Measurements from ENCODE around the gene LIMK2.
A peak's percentile ranks its signal among the peaks of the same experiment; 100 is the strongest.
"Not testable (repeated sequence)": the region's sequence is repeated elsewhere in the genome, so short reads cannot be mapped to it uniquely, and the experiment has no call there.

The LIMK2 gene

DNA sequence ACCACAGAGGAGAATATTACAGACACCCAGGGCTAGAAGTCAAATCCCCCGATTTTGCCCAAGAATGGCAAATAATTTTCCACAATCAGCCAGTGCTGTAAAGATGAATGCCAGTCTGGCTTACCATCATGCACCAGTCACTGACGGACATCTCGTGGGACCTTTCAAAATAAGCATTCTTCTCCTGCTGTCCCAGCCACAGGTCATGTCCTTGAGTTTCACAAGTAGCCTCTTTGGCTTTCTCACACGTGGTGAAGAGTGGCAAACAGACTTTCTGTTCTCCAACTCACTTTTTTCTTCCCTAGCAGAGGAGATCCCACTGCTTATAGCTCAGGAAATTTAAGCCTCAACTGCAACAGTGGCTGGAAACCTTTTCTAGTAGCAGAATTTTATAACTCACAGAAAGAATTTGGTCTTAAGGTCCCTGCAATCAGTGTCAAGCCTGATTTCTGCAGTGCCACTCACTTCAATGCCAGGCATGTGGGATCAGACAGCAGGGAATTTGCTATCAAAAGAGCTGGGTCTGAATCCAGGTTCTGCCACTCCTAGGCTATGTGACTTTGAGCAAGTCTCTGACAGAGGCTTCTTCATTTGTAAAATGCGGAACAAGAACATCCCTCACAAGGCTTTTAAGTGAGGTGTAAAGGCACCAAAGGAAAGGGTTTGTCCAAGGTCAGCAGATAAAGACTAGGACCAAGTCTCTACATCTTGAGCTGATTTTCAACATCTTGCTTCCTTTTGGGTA lies 76.6 kb downstream of the LIMK2 start:
- no peak for DNase-seq (ENCODE audit: low read depth in 1 of 2, low spot score in 1 of 2)

DNA sequence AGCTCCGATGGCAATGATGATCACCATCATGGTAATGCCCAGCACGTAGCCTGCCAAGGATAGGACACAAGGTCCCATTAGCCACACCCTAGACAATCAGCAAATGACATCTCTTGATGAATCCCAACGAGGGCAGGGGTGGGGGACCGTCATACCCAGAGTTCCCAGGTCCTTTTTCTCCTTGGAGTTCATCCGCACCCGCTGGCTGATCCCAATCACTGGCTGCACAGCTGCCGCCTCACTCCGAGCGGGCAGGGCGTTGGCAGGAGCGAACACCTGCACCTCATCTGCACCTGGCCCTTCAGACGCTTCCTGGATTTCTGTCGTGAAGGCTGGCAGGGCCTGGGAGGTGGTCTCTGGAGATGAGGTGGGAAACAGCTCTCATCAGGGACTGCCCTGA lies 77.2 kb downstream of the LIMK2 start:
- DNase-seq (ENCODE audit: low read depth in 1 of 2, low spot score in 1 of 2): no peak

DNA sequence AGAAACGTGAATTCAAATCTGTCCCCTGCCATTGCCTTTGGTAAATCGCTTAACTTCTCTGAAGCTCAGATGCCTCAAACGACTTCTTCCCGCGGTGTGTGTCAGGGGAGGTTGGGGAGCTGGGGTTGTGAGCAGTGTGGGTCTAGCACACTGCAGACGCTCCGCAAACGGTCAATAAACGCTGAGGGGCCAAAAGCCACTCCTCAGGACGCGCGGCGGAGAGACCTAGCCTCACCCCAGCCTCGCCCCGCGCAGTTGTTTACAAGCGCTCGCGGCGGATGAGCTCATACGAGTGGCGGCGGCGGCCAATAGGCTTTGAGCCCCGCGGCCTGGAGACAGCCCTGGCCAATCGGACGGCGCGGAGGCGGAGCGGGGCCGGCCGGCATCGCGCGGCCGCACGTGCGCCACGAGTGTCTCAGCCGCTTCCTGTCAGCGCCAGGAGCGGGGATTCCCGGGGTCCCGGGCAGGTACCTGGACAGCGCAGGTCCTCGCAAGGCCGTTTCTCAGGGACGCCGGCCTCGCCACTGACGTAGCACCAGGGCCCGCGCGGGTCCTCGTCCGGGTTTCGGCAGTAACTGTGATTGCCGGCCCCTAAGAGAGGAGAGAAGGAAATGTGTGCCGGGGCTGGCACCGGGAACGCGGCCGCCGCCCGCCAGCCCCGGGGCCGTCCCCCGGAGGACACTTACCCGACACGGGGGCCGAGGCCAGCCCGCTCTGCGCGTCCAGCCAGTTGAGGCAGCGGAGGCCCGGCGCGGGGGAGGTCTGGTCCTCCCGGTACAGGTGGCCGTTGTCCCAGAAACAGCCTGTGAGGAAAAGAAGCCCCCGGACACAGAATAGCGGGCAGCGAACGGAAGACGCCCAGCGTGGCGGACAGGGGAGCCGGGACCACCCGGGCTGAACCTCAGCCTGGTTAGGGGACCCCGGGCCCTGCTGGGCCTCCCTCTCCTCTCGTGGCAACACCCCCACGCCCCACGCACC lies 78.7 kb downstream of the LIMK2 start:
- peak; percentile 89 to 91 for DNase-seq (ENCODE audit: low read depth in 1 of 2, low spot score in 1 of 2)

DNA sequence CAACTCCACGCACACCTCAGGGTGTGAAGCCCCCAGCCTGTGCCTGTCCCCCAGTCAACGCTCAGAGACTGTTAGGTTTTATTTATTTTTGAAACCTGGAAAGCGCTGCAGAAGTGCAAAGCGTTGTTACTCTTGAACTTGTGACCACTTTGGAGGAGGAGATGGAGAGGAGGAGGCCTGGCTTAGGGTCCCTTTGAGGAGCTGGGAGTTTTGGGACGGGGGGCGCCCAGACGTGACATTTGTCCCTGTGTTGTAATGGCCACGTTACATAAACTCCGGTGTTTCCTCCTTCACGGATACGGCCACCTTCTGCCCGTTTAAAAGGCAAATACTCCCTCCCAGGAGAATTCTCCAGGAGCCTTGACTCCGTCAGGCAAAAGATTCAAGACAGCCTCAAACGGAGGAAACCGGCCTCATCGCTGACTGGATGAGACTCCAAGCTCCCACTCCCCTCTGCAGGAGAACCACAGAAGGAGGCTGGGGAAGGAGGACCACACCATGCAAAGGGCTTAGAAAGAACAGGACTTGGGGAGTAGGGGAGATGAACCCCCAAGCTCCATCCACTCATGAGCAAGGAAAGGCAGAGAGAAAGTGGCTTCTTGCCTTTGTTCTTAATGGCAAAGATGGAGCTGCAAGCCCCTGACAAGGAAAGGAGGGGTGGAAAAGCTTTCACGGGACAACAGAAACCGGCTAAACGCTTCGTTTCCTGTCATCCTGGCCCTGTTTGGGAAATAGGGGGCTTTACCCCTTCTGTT lies 79.6 kb downstream of the LIMK2 start:
- no peak for DNase-seq (ENCODE audit: low read depth in 1 of 2, low spot score in 1 of 2)

DNA sequence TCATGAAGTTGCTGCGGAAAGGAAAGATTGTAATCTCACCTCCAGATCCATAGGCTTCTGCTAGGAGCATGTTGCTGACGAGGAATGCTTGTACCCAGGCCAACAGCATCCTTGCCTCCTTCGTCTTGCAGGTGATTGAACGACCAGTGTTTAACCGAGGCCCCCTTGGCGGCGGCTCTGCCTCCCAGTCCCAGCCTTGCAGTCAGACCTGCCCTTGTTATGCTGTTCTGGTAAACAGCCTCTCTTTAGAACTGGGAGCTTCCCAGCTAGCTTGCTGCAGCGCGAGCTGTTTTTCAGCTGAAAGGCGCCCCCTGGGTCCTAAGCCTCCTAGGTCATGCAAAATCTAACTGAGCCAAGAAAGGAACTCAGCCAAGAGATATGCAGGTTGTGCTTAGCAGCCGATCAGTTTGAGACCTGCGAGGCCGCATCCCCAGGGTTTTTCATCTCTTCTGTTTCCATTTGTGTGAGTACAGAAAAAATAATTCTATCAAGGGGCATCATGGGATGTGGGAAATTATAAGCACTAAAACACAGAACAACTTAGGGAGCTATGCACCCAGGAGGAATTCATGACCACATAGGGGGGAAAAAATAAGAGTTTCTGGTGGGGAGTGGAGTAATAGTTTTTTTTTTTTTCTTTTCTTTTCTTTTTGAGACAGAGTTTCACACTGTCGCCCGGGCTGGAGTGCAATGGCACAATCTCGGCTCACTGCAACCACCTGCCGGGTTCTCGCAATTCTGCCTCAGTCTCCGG lies 80.3 kb downstream of the LIMK2 start, which contains the start of gene PIK3IP1:
Gene PIK3IP1 (minus strand): TSS at position 253 of the 754 bp plus-strand sequence. CDS start 144 bp downstream, at position 109.
- peak; percentile 66 to 75 for DNase-seq (ENCODE audit: low read depth in 1 of 2, low spot score in 1 of 2)

DNA sequence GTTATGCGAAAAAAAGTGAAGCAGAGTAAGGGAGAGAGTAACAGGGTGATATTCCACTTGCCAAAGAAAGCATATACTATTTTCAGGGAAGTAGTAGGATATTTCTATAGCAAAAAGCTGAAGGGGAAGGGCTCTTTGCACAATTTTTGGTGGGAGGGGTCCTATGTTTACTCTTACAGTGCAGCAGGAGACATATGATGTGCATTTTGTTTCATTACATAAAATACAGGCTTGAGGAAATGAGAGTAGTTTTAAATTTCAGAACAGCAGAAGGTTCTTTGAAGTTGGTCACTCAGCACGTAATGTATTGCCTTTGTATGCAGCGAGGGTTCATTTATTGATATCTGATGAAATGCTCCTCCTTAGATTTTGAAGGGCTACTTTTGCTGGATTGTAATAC lies 83.3 kb downstream of the LIMK2 start:
- DNase-seq (ENCODE audit: low read depth in 1 of 2, low spot score in 1 of 2): no peak

DNA sequence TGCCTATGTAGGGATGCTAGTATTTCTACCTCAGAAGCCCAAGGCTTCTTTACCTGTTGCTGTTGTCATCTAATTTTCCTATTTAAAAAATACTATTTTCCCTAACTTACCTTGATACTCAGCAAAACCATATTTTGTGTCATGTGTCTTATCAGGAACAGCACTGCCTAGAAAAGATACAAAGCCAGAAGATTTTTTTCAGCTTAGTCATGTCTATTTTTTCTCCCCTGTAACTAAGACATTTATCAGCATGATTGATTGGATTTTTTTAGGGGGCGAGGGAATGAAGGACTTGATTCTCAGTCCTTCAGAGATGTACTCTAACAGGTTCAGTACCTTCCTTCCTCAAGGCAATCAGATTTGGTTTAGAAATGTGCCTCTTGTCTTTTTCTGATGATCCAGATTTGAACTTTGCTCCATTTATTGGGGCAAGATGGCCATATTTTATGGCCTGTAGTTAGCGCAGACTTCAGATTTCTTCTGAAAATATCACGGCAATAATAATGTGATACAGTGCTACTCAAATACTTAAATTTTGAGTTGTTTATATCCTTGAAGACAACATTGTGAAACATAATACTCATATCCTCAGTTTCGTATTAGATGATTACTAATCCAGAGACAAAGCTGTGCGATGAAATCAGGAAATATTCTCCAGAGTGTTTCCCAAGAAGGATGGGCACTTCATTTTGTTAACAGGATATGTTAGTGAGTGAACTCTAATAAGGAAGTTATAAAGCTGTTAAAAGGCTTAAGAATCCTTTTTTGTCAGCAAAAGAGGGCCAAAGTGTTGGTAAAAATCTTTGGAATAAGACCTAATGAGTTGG lies 83.9 kb downstream of the LIMK2 start:
- no peak for DNase-seq (ENCODE audit: low read depth in 1 of 2, low spot score in 1 of 2)

DNA sequence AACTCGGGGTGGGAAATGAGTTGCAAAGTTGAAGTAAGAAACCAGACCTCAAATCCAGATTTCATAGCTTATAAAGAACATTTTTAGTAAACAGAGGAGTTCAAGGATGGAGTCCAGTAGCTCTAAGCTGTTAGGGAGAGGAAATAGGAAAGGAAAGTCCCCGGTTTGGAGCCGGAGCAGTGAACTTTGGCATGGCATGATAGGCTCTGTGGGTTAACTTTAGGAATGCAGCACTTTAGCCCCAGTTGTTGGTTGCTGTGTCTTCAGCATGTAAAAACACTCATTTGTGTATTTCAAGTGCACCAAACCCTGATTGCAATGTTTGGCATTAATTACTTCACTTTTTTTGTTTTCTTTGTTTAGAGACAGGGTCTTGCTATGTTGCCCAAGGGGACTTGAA lies 88.8 kb downstream of the LIMK2 start:
- no peak for DNase-seq (ENCODE audit: low read depth in 1 of 2, low spot score in 1 of 2)

DNA sequence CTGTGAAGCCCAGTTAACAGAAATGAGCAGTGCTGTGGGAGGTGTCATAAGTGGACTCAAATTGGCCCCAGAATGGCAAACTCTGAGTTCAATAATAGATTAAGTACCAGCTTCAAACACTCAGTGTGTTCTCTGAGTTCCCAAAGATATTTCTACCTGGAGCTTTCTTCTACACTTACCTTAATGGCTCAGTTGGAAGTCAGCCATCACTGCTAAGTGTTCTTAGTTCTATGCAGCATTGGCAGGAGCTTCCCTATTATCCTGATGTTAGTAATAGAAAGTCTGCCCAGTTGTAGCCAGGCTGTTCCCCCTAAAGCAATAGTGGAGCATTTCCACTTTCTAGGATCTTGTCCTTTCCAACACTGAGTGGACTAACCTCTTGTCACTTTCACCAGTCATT lies 89.9 kb downstream of the LIMK2 start:
- DNase-seq (ENCODE audit: low read depth in 1 of 2, low spot score in 1 of 2): no peak

DNA sequence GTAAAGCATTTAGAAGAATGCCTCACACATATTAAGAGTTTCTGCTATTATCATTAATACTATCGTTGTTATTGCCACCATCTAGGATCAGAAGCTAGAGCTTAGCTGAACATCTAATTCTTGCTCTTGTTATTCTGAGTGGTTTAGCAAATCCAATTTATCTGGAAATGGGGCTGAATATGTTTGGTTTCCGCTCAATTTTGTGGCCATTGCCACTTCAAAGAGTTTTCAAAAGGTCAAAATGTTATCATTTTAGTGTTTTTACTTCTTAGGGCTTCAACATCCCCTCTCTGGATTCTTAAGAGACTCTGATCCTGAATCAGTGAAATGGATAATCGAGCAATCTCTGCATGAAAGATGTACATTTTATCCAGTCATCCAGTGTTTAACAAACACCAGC lies 90.4 kb downstream of the LIMK2 start:
- no peak for DNase-seq (ENCODE audit: low read depth in 1 of 2, low spot score in 1 of 2)

DNA sequence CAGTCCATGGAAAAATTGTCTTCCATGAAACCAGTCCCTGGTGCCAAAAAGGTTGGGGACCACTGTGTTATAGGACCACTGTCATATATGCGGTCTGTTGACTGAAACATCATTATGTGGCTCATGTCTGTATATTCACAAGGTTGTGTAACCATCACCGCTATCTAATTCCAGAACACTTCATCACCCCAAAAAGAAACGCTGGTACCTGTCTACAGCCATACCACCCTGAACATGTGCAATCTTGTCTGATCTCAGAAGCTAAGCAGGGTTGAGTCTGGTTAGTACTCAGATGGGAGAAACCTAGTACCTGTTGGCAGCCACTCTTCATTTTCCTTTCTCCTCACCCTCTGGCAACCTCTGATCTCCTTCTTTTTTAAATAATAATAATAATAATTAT lies 93.1 kb downstream of the LIMK2 start:
- no peak for DNase-seq (ENCODE audit: low read depth in 1 of 2, low spot score in 1 of 2)

DNA sequence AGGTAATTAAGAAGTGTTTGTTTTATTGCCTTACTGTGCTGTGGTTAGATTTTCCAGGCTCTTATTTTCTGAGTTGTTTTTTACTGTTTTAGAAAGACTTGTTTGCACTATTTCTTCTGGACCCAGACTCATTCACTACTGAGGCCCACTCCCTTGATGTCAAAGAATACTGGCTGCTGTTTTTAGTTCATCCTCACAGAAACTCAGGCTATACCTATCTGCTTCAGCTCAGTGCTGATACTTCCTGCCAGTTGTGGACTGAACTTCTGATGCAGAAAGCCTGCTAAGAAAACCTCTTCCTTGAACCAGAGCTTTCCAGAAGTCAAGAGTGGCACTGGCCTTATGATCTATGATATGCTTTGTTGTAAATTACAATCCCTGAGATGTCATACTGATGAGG lies 96.1 kb downstream of the LIMK2 start:
- no peak for DNase-seq (ENCODE audit: low read depth in 1 of 2, low spot score in 1 of 2)

DNA sequence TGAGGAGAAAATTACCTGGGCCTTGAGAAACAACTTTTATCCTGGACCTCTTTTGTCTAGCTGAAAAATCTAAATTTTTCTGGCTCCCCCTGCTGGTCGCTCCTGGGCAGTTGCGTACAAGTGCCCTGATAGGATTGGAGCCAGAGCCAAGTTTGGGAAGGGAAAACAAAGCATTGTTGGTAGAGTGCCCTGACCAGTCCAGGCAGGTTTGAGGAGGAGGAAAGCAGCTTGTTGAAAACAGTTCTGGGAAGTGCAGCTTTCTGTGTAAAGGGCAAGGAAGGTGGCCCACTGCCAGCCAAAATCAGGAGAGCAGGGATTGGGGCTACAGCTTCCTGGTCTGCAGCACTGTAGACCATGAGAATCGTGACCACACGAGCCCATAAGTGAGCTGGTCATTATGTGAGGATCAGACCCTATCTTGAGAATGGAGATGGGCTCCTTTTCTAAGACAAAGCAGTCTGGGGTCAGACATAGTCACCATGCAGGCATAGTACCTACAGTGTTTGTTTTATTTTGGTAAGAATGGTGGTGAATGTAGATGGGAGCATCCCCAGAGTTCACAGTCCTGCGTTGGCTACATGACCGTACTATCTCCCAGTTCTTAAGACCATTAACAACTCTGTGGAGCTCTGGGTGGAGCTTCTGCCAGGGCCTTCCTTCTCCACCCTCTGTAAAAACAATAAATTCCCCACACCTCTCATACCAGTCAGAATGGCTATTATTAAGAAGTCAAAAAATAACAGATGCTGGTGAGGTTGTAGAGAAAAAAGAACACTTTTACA lies 101.5 kb downstream of the LIMK2 start:
- DNase-seq (ENCODE audit: low read depth in 1 of 2, low spot score in 1 of 2): peak; percentile 42 to 49

DNA sequence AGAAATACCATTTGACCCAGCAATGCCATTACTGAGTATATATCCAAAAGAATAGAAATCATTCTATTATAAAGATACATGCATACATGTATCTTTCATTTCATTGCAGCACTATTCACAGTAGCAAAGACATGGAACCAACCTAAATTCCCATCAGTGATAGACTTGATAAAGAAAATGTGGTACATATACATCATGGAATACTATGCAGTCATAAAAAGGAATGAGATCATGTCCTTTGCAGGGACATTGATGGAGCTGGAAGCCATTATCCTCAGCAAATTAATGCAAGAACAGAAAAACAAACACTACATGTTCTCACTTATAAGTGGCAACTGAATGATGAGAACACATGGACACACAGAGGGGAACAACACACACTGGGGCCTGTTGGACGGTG lies 102.1 kb downstream of the LIMK2 start:
- DNase-seq (ENCODE audit: low read depth in 1 of 2, low spot score in 1 of 2): not testable (repeated sequence)

DNA sequence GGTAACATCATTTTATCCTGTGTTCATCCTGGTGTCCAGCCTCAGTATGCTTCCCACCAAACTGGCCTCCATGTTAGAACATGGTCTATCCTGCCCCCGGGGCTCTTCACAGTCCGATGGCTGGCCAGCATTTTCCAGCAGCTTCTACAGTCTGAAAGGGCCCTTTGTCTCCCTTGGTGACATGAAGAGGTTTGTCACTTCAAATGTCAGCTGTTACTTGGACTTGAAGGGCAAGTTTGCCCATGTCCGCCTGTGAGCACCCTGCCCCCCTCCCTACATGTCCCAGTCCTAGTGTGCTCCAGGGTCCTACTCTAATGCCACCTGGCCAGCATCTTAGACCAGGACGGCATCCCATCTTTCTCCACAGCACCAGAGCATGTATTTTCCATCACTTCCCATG lies 109.3 kb downstream of the LIMK2 start:
- no peak for DNase-seq (ENCODE audit: low read depth in 1 of 2, low spot score in 1 of 2)

DNA sequence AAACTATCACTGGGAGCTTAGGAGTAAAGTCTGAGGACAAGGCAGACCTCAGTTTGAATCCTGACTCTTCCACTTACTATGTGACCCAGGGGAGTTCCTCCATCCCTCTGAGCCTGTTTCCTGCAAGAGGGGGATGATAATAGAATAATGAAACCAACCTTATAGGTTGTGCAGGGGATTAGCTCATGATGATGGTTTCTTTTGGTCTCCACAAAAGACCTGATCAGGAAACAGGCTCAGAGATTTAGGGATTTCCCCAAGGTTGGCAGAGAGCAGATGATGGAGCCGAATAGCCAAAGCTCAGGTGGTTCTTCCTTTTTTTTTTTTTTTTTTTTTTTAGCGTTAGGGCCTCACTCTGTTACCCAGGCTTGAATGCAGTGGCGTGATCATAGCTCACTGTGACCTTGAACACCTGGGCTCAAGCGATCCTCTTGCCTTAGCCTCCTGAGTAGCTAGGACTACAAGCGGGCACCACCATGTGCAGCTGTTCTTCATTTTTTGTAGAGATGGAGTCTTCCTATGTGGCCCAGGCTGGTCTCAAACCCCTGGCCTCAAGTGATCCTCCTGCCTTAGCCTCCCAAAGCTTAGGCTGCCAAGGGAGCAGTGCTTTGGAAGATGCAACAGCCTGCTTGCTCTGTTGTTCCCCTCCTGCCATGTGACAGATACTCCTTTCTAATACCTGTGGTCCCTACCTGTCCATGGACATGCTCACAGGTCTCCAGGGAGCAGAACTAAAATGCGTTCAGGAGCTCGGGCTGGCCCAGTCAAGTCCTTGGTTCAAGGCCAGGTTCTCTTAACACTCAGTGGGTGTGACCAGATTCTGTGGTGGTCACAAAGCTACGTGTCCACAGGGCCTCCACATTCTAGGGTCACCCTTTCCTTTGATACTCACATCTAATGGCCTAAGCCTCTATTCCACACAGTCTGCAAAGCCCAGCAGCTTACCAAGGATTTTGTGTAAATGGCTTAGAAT lies 111.8 kb downstream of the LIMK2 start:
- no peak for DNase-seq (ENCODE audit: low read depth in 1 of 2, low spot score in 1 of 2)

DNA sequence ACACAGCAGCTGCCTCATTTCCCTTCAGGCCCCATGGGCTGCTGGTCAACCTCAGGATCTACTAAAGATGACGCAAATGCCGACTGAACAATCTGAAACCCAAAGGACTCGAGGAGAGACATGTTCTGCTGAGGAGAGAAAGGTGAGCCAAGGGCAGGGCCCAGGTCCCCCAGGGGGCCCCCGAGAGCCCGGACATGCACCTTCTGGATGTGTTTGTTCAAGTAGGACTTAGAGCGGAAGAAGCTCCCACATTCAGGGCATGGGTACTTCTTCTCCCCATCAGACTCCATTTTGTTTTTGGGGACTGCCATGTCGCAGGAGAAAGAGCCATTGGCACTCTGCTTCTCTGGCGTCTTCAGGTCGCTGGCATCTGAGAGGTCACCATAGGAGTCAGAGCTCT lies 114.8 kb downstream of the LIMK2 start:
- DNase-seq (ENCODE audit: low read depth in 1 of 2, low spot score in 1 of 2): no peak

Data from activated T-helper 1 cell treated with anti-CD3 and anti-CD28 coated beads, Interleukin-2, amount 50 U/mL, for 16 hours (primary cell).